Astrocyte of the spinal cord (primary cell): ENCODE measurements around the gene ZNRF4.

ENCODE experiments used
- DNase-seq: peaks from one replicate; pipeline ENCODE4 v3.0.0; 2011; ENCODE audit warnings: low read depth, low spot score
- H3K4me3 ChIP-seq: 2 replicates; pipeline ENCODE4 v1.5.1; 2011; ENCODE audit warnings: low read depth, mild to moderate bottlenecking, low read length, moderate library complexity
- in situ Hi-C: cut with HindIII; loops from 2 replicates; pipeline ENCODE4 v1.10.0; 2017; ENCODE audit warnings: low sequenced_read_pairs
- TF ChIP-seq, protein P1 (sequence below): IDR thresholded peaks from 2 replicates; pipeline ENCODE4 v1.5.1; 2012; ENCODE audit warnings: low read depth, mild to moderate bottlenecking, low read length, inconsistent platforms

ZNRF4 gene

DNA sequence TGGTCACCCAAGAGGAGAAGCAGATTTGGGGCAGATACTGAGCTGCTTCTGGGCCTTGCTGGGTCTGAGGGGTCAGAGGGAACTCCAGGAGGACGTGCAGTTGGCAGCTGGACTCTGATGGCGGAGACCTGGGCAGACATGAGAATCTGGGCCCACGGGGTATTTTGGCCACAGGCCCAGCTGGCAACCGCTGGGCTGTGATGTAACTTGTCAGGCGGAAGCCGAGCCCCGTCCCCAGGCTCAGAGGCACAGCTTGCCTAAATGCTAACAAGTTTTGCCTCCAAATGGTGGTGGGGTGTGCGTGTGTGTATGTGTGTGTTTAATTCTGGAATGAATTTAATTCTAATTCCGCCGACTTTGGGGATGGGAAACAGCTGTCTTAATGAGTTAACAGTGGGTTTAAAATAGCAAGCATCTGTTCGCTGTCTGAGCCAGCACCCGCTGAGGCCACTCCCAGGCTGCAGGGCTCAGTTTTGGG, 11.6 kb downstream of the ZNRF4 start:
- DNase-seq, result no peak
- H3K4me3 ChIP-seq, result no peak overlapping the region
- TF ChIP-seq, protein P1, sequence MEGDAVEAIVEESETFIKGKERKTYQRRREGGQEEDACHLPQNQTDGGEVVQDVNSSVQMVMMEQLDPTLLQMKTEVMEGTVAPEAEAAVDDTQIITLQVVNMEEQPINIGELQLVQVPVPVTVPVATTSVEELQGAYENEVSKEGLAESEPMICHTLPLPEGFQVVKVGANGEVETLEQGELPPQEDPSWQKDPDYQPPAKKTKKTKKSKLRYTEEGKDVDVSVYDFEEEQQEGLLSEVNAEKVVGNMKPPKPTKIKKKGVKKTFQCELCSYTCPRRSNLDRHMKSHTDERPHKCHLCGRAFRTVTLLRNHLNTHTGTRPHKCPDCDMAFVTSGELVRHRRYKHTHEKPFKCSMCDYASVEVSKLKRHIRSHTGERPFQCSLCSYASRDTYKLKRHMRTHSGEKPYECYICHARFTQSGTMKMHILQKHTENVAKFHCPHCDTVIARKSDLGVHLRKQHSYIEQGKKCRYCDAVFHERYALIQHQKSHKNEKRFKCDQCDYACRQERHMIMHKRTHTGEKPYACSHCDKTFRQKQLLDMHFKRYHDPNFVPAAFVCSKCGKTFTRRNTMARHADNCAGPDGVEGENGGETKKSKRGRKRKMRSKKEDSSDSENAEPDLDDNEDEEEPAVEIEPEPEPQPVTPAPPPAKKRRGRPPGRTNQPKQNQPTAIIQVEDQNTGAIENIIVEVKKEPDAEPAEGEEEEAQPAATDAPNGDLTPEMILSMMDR, result no peak
- in situ Hi-C loops, result no loop called here

DNA sequence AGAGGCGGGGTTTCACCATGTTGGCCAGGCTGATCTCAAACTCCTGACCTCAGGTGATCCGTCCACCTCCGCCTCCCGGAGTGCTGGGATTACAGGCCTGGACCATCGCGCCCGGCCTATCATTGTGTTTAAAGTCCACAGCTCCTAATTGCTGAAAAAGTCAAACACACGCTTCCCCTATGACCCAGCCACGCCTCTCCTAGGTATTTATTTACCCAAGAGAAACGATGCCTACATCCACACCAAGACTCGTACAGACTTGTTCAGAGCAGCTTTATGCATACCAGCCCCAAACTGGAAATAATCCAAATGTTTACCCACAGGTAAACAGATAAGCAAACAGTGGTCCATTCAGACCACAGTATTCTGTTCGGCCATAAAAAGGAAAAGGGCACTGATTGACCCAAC, 15.1 kb downstream of the ZNRF4 start:
- in situ Hi-C loops, result no loop called here
- DNase-seq, result no peak
- H3K4me3 ChIP-seq, result no peak overlapping the region
- TF ChIP-seq, protein P1, result no peak

- TF ChIP-seq, protein P1, result no peak
- DNase-seq, result no peak
- no peak overlapping the region for H3K4me3 ChIP-seq
- in situ Hi-C loops, result no loop called here
Observed at GRCh38 chr19:5472286-5472685, 17.1 kb downstream of the ZNRF4 start.

DNA sequence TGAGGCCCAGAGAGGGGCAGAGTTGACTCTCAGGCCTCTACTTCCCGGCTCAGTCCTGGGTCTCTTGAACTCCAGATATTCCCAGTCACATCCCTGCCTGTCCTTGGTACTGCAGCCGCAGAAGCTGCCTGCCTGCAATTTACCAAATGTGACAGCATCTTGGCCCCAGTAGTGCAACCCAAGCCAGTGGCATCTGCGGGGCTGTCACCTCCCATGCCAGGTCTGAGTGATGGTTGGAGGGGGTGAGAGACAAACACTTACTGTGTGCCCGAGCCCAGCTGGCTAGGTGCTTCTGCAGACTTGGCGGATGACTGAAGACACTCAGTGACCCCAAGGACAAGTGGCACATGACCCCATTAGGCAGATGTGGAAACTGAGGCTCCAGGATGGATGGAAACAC, 18.4 kb downstream of the ZNRF4 start:
- DNase-seq, result no peak
- no peak overlapping the region for H3K4me3 ChIP-seq
- TF ChIP-seq, protein P1, result no peak
- in situ Hi-C loops, result no loop called here

DNA sequence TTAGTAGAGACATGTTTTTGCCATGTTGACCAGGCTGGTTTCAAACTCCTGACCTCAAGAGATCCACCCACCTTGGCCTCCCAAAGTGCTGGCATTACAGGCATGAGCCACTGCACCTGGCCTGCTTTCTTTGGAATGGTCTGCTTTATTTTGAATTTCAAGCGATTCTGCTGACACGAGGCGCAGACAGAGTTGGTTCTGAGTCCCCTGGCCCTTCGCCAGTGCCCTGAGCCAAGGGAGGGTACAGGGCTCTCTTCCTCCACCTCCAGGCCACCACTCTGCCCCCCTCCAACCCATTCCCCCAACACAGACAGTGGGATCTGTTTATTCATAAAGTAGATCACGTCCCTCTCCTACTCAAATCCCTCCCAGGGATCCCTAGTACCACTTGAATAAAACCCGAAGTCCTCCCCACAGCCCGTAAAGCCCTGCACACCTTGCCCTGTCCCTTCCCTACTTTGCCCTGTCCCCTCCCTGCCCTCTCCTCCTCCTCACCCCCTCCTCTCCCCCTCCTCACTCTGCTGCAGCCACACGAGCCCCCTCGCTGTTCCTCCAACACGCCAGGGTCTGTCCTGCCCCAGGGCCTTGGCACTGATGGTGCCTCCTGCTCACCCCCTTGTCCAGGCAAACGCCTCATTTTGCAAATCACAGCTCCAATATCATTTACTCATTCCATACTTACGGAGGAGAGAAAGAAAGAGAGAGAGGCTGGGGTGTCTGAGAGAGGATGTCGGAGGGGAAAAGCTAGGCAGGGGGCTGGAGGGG, 22.4 kb downstream of the ZNRF4 start:
- TF ChIP-seq, protein P1, result no peak
- in situ Hi-C loops, result no loop called here
- no peak for DNase-seq
- H3K4me3 ChIP-seq, result no peak overlapping the region

GRCh38 chr19:5478241-5478924, 23.2 kb downstream of the ZNRF4 start:
- DNase-seq, result no peak
- in situ Hi-C loops, result no loop called here
- TF ChIP-seq, protein P1, result no peak
- no peak overlapping the region for H3K4me3 ChIP-seq
